Measurements from ENCODE around the gene MICOS13. TPM values are rescaled to one million over a fixed set of nuclear protein-coding genes. Genes with fewer than 3 reads are reported as not detected.

The MICOS13 gene
- polyA plus RNA-seq, 4 donors = 41.9 to 134 (median 108) TPM

DNA sequence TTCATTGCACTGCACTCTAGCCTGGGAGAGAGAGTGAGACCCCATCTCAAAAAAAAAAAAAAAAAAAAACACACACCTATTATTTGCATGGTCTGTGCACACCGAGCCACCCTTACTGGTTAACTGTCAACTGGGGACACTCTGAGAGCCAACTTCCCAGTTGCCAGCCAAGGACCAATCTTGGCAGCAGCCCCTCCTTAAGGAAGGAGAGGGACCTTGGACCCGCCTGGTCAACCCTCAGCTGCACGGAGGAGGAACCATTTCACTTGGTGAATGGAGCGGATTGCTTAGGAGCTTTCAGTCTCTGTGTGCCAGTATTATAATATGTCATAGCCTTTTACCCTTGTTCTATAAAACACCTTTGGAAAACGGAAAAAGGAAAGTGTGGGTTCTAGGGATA is 24.9 kb downstream of the MICOS13 start:
- FAIRE-seq = no peak
- no peaks in the 10 kb centered on the region for H3K4me1 ChIP-seq (ENCODE audit: control insufficient read depth in 3 of 3, insufficient read depth in 2 of 3, low read depth in 1 of 3, low read length in 2 of 3)
- no peaks in the 10 kb centered on the region for H3K27me3 ChIP-seq (ENCODE audit: control insufficient read depth in 3 of 3, insufficient read depth in 3 of 3, low read length in 3 of 3)
- H3K4me3 ChIP-seq (ENCODE audit: low read depth in 1 of 3, low read length in 3 of 3) = no peak overlapping the region
- H3K9me3 ChIP-seq (ENCODE audit: control insufficient read depth in 2 of 2, insufficient read depth in 1 of 2, low read depth in 1 of 2, low read length in 1 of 2) = no peaks in the 10 kb centered on the region
- peaks cover 28 to 88% (median 42%) of the 10 kb centered on the region in 3 donors for H3K36me3 ChIP-seq (ENCODE audit: control insufficient read depth in 3 of 3, insufficient read depth in 2 of 3, low read depth in 1 of 3, low read length in 3 of 3)
- WGBS, 3 donors = 17 to 60% (median 40%) methylated on average over 5 of the region's 5 CpGs
- DNase-seq = peak; percentile 36 to 83
- no peak overlapping the region for H3K27ac ChIP-seq (ENCODE audit: low read depth in 1 of 3, low read length in 2 of 3)

DNA sequence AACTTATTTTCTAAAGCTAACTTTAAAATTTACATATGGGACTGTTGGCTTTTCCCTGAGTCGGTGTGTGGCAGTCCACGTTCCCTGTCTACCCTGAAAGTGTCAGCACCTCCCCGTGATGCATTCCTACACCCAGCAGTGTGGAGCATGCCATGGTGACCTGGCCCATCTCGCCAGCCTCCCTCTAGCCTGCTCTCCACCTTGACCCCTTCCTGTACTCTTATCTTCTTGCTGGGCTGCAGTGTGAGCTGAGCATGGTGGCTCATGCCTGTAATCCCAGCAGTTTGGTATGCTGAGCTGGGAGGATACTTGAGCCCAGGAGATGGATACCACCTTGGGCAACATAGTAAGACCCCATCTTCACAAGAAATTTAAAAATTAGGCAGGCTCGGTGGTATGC is 25.4 kb downstream of the MICOS13 start:
- Histone ChIP-seq H3K9me3 (ENCODE audit: control insufficient read depth in 2 of 2, insufficient read depth in 1 of 2, low read depth in 1 of 2, low read length in 1 of 2) (no peaks in the 10 kb centered on the region), H3K27me3 (ENCODE audit: control insufficient read depth in 3 of 3, insufficient read depth in 3 of 3, low read length in 3 of 3) (no peaks in the 10 kb centered on the region), H3K27ac (ENCODE audit: low read depth in 1 of 3, low read length in 2 of 3) (no peak overlapping the region), H3K4me1 (ENCODE audit: control insufficient read depth in 3 of 3, insufficient read depth in 2 of 3, low read depth in 1 of 3, low read length in 2 of 3) (no peaks in the 10 kb centered on the region), H3K4me3 (ENCODE audit: low read depth in 1 of 3, low read length in 3 of 3) (no peak overlapping the region), H3K36me3 (ENCODE audit: control insufficient read depth in 3 of 3, insufficient read depth in 2 of 3, low read depth in 1 of 3, low read length in 3 of 3) (peaks cover 28 to 90% (median 37%) of the 10 kb centered on the region in 3 donors)
- no peak for DNase-seq
- WGBS, 3 donors = 81 to 91% (median 88%) methylated on average over 5 of the region's 5 CpGs
- FAIRE-seq = no peak

DNA sequence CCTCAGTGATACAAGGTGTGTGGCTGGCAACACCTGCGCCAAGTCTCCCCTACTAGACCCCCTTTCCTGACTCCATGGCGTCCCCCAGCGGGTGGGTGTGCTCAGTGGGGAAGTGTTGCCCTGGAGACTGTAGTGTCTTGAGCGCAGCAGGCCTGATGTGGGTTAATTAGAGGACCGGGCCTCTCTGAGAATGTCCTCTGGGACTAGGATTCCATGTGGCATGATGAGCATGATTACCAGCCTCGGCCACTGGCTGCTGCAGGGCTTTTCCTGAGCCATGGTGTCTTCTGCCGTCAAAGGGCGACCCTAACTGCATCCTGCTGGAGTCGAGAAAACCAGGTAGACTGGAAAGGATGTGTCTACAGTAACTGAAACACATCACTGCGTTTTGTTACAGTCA is 28.1 kb downstream of the MICOS13 start:
- Histone ChIP-seq H3K27me3 (ENCODE audit: control insufficient read depth in 3 of 3, insufficient read depth in 3 of 3, low read length in 3 of 3) (no peaks in the 10 kb centered on the region), H3K9me3 (ENCODE audit: control insufficient read depth in 2 of 2, insufficient read depth in 1 of 2, low read depth in 1 of 2, low read length in 1 of 2) (no peaks in the 10 kb centered on the region), H3K36me3 (ENCODE audit: control insufficient read depth in 3 of 3, insufficient read depth in 2 of 3, low read depth in 1 of 3, low read length in 3 of 3) (peaks cover 28 to 73% (median 38%) of the 10 kb centered on the region in 3 donors), H3K4me1 (ENCODE audit: control insufficient read depth in 3 of 3, insufficient read depth in 2 of 3, low read depth in 1 of 3, low read length in 2 of 3) (no peaks in the 10 kb centered on the region), H3K4me3 (ENCODE audit: low read depth in 1 of 3, low read length in 3 of 3) (no peak overlapping the region), H3K27ac (ENCODE audit: low read depth in 1 of 3, low read length in 2 of 3) (no peak overlapping the region)
- no peak for FAIRE-seq
- WGBS, 3 donors = 92 to 96% (median 93%) methylated on average over 10 of the region's 10 CpGs
- DNase-seq = no peak

DNA sequence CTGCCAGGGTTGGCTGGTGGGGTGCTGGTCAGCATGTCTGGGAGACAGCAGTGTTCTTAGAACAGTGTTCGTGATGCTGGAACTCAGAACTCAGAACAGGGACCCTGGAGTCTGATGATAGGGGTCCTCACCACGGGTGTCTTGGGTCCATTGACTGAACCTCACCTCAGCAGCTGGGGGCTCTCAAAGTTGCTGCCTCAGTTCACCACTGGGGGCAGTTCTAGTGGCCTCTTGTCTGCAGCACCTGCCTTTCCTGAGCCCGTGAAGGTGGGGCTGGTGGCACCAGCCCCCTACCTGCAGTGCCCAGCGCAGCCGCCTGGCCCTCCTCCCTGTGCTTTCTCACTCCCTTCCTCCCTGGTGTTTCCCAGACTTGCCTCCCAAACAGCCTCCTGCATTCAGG is 29.0 kb downstream of the MICOS13 start:
- Histone ChIP-seq H3K27me3 (ENCODE audit: control insufficient read depth in 3 of 3, insufficient read depth in 3 of 3, low read length in 3 of 3) (no peaks in the 10 kb centered on the region), H3K4me3 (ENCODE audit: low read depth in 1 of 3, low read length in 3 of 3) (no peak overlapping the region), H3K9me3 (ENCODE audit: control insufficient read depth in 2 of 2, insufficient read depth in 1 of 2, low read depth in 1 of 2, low read length in 1 of 2) (no peaks in the 10 kb centered on the region), H3K27ac (ENCODE audit: low read depth in 1 of 3, low read length in 2 of 3) (no peak overlapping the region), H3K4me1 (ENCODE audit: control insufficient read depth in 3 of 3, insufficient read depth in 2 of 3, low read depth in 1 of 3, low read length in 2 of 3) (no peaks in the 10 kb centered on the region), H3K36me3 (ENCODE audit: control insufficient read depth in 3 of 3, insufficient read depth in 2 of 3, low read depth in 1 of 3, low read length in 3 of 3) (peaks cover 27 to 72% (median 39%) of the 10 kb centered on the region in 3 donors)
- FAIRE-seq (no peak), DNase-seq (no peak)
- 92 to 97% (median 96%) methylated on average over 5 of the region's 5 CpGs for WGBS, 3 donors

DNA sequence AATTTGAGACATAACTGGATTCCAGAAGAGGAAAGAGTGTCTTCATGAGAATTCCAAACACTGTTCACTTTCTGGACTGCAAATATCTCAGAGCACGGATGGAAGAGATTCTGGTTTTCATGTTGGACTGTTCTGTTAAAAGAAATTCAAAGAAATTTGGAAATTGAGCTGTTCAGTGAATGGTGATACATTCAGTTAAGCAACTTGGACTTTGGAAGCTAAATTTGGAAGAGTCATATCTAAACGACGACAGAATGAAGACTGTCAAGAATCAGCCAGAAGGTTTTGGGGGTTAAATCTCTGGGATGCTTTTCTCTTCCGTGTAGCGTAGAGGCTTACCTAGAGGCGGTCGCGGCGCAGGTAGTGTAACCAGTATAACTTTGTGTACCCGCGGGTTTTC is 31.9 kb downstream of the MICOS13 start:
- H3K4me3 ChIP-seq (ENCODE audit: low read depth in 1 of 3, low read length in 3 of 3) = no peak overlapping the region
- peaks cover 24 to 65% (median 40%) of the 10 kb centered on the region in 3 donors for H3K36me3 ChIP-seq (ENCODE audit: control insufficient read depth in 3 of 3, insufficient read depth in 2 of 3, low read depth in 1 of 3, low read length in 3 of 3)
- H3K9me3 ChIP-seq (ENCODE audit: control insufficient read depth in 2 of 2, insufficient read depth in 1 of 2, low read depth in 1 of 2, low read length in 1 of 2) = no peaks in the 10 kb centered on the region
- DNase-seq = no peak
- no peak for FAIRE-seq
- 89% methylated on average over 9 to 10 of the region's 11 CpGs for WGBS, 3 donors
- no peaks in the 10 kb centered on the region for H3K4me1 ChIP-seq (ENCODE audit: control insufficient read depth in 3 of 3, insufficient read depth in 2 of 3, low read depth in 1 of 3, low read length in 2 of 3)
- H3K27ac ChIP-seq (ENCODE audit: low read depth in 1 of 3, low read length in 2 of 3) = no peak overlapping the region
- no peaks in the 10 kb centered on the region for H3K27me3 ChIP-seq (ENCODE audit: control insufficient read depth in 3 of 3, insufficient read depth in 3 of 3, low read length in 3 of 3)

DNA sequence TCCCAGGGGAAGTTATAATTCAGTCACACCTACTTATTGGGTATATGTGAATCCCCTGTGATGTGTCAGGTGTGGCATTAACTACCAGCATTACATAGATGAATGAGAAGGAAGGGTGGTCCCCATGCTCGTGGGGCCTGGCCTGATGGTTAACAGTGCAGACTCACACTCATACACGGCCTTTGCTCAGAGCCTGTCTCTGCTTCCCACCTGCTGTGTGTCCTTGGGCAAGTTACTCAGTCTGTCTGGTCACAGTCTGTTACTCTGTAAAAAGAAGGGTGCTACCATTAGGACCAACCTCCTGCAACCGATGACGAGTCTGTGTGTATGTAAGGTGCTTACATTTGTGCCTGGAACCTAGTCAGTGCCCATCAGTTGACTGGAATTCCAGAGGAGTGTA is 33.6 kb downstream of the MICOS13 start:
- DNase-seq (no peak), FAIRE-seq (no peak)
- H3K4me1 ChIP-seq (ENCODE audit: control insufficient read depth in 3 of 3, insufficient read depth in 2 of 3, low read depth in 1 of 3, low read length in 2 of 3) = no peaks in the 10 kb centered on the region
- peaks cover 23 to 61% (median 37%) of the 10 kb centered on the region in 3 donors for H3K36me3 ChIP-seq (ENCODE audit: control insufficient read depth in 3 of 3, insufficient read depth in 2 of 3, low read depth in 1 of 3, low read length in 3 of 3)
- 85 to 92% (median 88%) methylated on average over 4 of the region's 4 CpGs for WGBS, 3 donors
- H3K9me3 ChIP-seq (ENCODE audit: control insufficient read depth in 2 of 2, insufficient read depth in 1 of 2, low read depth in 1 of 2, low read length in 1 of 2) = no peaks in the 10 kb centered on the region
- H3K27me3 ChIP-seq (ENCODE audit: control insufficient read depth in 3 of 3, insufficient read depth in 3 of 3, low read length in 3 of 3) = no peaks in the 10 kb centered on the region
- no peak overlapping the region for H3K4me3 ChIP-seq (ENCODE audit: low read depth in 1 of 3, low read length in 3 of 3)
- H3K27ac ChIP-seq (ENCODE audit: low read depth in 1 of 3, low read length in 2 of 3) = no peak overlapping the region

DNA sequence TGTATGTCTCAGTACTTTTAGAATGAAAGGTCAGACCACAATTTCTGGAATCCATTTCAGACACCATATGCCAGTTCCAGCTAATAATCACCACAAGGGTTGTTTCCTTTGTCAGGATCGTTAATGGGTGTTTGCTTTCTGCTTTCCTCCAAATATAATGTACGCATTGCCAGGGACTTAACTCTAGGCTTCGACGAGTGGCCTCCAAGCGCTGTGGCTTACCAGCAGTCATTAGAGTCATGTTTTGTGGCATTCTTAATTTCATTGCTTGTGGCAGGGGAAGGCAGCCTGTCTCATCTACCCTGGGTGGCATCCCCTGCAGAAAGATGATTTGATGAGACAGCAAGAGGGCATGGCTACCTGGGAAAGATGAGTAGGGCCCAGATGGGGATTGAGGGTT is 34.9 kb downstream of the MICOS13 start:
- Histone ChIP-seq H3K9me3 (ENCODE audit: control insufficient read depth in 2 of 2, insufficient read depth in 1 of 2, low read depth in 1 of 2, low read length in 1 of 2) (no peaks in the 10 kb centered on the region), H3K4me3 (ENCODE audit: low read depth in 1 of 3, low read length in 3 of 3) (no peak overlapping the region), H3K27ac (ENCODE audit: low read depth in 1 of 3, low read length in 2 of 3) (no peak overlapping the region), H3K36me3 (ENCODE audit: control insufficient read depth in 3 of 3, insufficient read depth in 2 of 3, low read depth in 1 of 3, low read length in 3 of 3) (peaks cover 19 to 56% (median 35%) of the 10 kb centered on the region in 3 donors), H3K4me1 (ENCODE audit: control insufficient read depth in 3 of 3, insufficient read depth in 2 of 3, low read depth in 1 of 3, low read length in 2 of 3) (no peaks in the 10 kb centered on the region), H3K27me3 (ENCODE audit: control insufficient read depth in 3 of 3, insufficient read depth in 3 of 3, low read length in 3 of 3) (no peaks in the 10 kb centered on the region)
- WGBS, 3 donors = 84 to 91% (median 88%) methylated on average over 5 of the region's 5 CpGs
- FAIRE-seq (no peak), DNase-seq (no peak)

DNA sequence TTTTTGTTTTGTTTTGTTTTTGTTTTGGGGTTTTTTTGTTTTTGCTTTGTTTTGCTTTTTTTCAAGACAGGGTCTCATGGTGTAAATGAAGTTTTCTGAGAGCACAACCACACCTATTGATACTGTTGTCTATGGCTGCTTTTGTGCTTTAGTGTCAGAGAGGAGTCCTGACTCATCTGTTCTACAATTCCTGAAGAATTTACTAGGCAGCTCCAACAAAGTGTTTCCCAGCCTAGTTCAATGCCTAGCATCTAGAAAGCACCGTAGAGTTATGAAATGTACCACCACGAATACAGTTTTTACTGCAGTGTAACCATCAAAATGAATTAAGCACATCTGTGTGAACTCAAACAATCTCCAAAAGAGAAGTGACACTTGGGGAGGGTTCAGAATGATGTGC is 36.3 kb downstream of the MICOS13 start:
- H3K9me3 ChIP-seq (ENCODE audit: control insufficient read depth in 2 of 2, insufficient read depth in 1 of 2, low read depth in 1 of 2, low read length in 1 of 2) = no peaks in the 10 kb centered on the region
- FAIRE-seq (no peak), DNase-seq (no peak)
- no peaks in the 10 kb centered on the region for H3K27me3 ChIP-seq (ENCODE audit: control insufficient read depth in 3 of 3, insufficient read depth in 3 of 3, low read length in 3 of 3)
- H3K4me3 ChIP-seq (ENCODE audit: low read depth in 1 of 3, low read length in 3 of 3) = no peak overlapping the region
- H3K27ac ChIP-seq (ENCODE audit: low read depth in 1 of 3, low read length in 2 of 3) = no peak overlapping the region
- 91 to 94% (median 93%) methylated on average over 2 of the region's 2 CpGs for WGBS, 3 donors
- H3K36me3 ChIP-seq (ENCODE audit: control insufficient read depth in 3 of 3, insufficient read depth in 2 of 3, low read depth in 1 of 3, low read length in 3 of 3) = peaks cover 19 to 53% (median 33%) of the 10 kb centered on the region in 3 donors
- no peaks in the 10 kb centered on the region for H3K4me1 ChIP-seq (ENCODE audit: control insufficient read depth in 3 of 3, insufficient read depth in 2 of 3, low read depth in 1 of 3, low read length in 2 of 3)

DNA sequence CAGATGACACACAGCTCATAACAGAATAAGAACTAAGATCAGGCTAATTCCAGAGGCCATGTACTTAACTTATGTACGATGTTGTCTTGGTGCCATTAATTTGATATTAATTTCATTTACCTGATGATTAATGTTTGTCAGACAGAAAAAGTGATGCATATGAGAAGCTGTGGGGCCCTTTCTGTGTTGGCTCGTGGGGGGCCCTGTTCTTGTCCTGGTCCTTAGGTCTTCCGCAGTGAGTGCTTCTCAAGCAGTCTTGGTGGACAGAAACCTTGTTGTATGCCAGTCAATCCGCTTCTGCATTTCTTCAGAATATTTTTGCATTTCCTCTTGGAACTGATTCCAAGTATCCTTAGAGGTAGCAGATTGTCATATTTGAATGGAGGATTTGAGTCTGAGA is 37.3 kb downstream of the MICOS13 start:
- DNase-seq (no peak), FAIRE-seq (no peak)
- no peaks in the 10 kb centered on the region for H3K27me3 ChIP-seq (ENCODE audit: control insufficient read depth in 3 of 3, insufficient read depth in 3 of 3, low read length in 3 of 3)
- H3K27ac ChIP-seq (ENCODE audit: low read depth in 1 of 3, low read length in 2 of 3) = no peak overlapping the region
- no peaks in the 10 kb centered on the region for H3K9me3 ChIP-seq (ENCODE audit: control insufficient read depth in 2 of 2, insufficient read depth in 1 of 2, low read depth in 1 of 2, low read length in 1 of 2)
- peaks cover 19 to 59% (median 30%) of the 10 kb centered on the region in 3 donors for H3K36me3 ChIP-seq (ENCODE audit: control insufficient read depth in 3 of 3, insufficient read depth in 2 of 3, low read depth in 1 of 3, low read length in 3 of 3)
- 89 to 91% (median 91%) methylated on average over 4 of the region's 4 CpGs for WGBS, 3 donors
- H3K4me1 ChIP-seq (ENCODE audit: control insufficient read depth in 3 of 3, insufficient read depth in 2 of 3, low read depth in 1 of 3, low read length in 2 of 3) = no peaks in the 10 kb centered on the region
- H3K4me3 ChIP-seq (ENCODE audit: low read depth in 1 of 3, low read length in 3 of 3) = no peak overlapping the region
